Breast epithelium (tissue), 3 donors: Measurements from ENCODE around the gene EN1.

ENCODE experiments used
- CTCF ChIP-seq, 3 donors: fragments of 450-650 bp; IDR thresholded peaks; one replicate each; pipeline ENCODE4 v1.5.1; 2016 to 2017; ENCODE audit warnings: antibody characterized with exemption in 3 of 3, mild to moderate bottlenecking in 3 of 3, moderate library complexity in 3 of 3
- POLR2AphosphoS5 ChIP-seq, 3 donors: sonication (generic); formaldehyde crosslinking; IDR thresholded peaks; one replicate each; pipeline ENCODE4 v1.6.1; 2017; ENCODE audit warnings: antibody characterized with exemption in 3 of 3

GRCh38 chr2:118837621-118838020 is 9.8 kb downstream of the EN1 start:
- TF ChIP-seq CTCF (IDR thresholded peaks at IDR 0.05) (no peak), POLR2AphosphoS5 (IDR thresholded peaks at IDR 0.05) (no peak)
